Measurements from ENCODE around the gene PLA2G2F. TPM values are rescaled to one million over a fixed set of nuclear protein-coding genes. Genes with fewer than 3 reads are reported as not detected.

The PLA2G2F gene
- polyA plus RNA-seq, 3 donors from 2014 or later: not detected

- no peak for DNase-seq
- Mint-ChIP-seq H3K36me3 (peaks cover 0 to 4% (median 0%) of the 10 kb centered on the region in 3 donors), H3K27ac (no peak overlapping the region), H3K27me3 (ENCODE audit: low read depth in 3 of 3) (peaks cover 2 to 4% (median 4%) of the 10 kb centered on the region in 3 donors), H3K9me3 (peaks cover 0 to 2% (median 0%) of the 10 kb centered on the region in 6 donors), H3K4me3 (no peak overlapping the region), H3K4me1 (peaks cover 11 to 12% of the 10 kb centered on the region in 2 donors)
Measured at GRCh38 chr1:20179371-20180128, 40.4 kb downstream of the PLA2G2F start.

GRCh38 chr1:20180129-20180843 lies 41.2 kb downstream of the PLA2G2F start:
- peaks cover 0 to 2% (median 0%) of the 10 kb centered on the region in 6 donors for H3K9me3 Mint-ChIP-seq
- H3K27ac Mint-ChIP-seq: no peak overlapping the region
- H3K27me3 Mint-ChIP-seq (ENCODE audit: low read depth in 3 of 3): peaks cover 5 to 7% (median 7%) of the 10 kb centered on the region in 3 donors
- H3K4me1 Mint-ChIP-seq: peaks cover 18 to 19% of the 10 kb centered on the region in 2 donors
- DNase-seq: no peak
- no peak overlapping the region for H3K4me3 Mint-ChIP-seq
- peaks cover 0 to 4% (median 0%) of the 10 kb centered on the region in 3 donors for H3K36me3 Mint-ChIP-seq

- H3K4me3 Mint-ChIP-seq: no peak overlapping the region
- H3K9me3 Mint-ChIP-seq: peaks cover 0 to 2% (median 0%) of the 10 kb centered on the region in 6 donors
- peaks cover 0 to 4% (median 0%) of the 10 kb centered on the region in 3 donors for H3K36me3 Mint-ChIP-seq
- H3K27ac Mint-ChIP-seq: no peak overlapping the region
- no peak for DNase-seq
- H3K27me3 Mint-ChIP-seq (ENCODE audit: low read depth in 3 of 3): peaks cover 8 to 10% (median 8%) of the 10 kb centered on the region in 3 donors
- peaks cover 22 to 23% of the 10 kb centered on the region in 2 donors for H3K4me1 Mint-ChIP-seq
Measured at GRCh38 chr1:20180844-20181207, 41.7 kb downstream of the PLA2G2F start.

- Mint-ChIP-seq H3K27ac (no peak overlapping the region), H3K27me3 (ENCODE audit: low read depth in 3 of 3) (peaks cover 8 to 11% (median 10%) of the 10 kb centered on the region in 3 donors)
- DNase-seq: no peak
Measured at GRCh38 chr1:20182415-20182814, 43.3 kb downstream of the PLA2G2F start.

GRCh38 chr1:20183035-20183434 lies 43.9 kb downstream of the PLA2G2F start:
- H3K4me3 Mint-ChIP-seq: no peak overlapping the region
- peaks cover 8 to 11% (median 10%) of the 10 kb centered on the region in 3 donors for H3K27me3 Mint-ChIP-seq (ENCODE audit: low read depth in 3 of 3)
- H3K36me3 Mint-ChIP-seq: peaks cover 0 to 4% (median 0%) of the 10 kb centered on the region in 3 donors
- peaks cover 0 to 2% (median 0%) of the 10 kb centered on the region in 6 donors for H3K9me3 Mint-ChIP-seq
- peak overlapping the region in 1 of 6 donors; percentile 86 for H3K27ac Mint-ChIP-seq
- DNase-seq: no peak
- H3K4me1 Mint-ChIP-seq: peaks cover 41 to 43% of the 10 kb centered on the region in 2 donors

More at GRCh38 chr1:20182415-20182814, 43.3 kb downstream of the PLA2G2F start:
- peaks cover 0 to 4% (median 0%) of the 10 kb centered on the region in 3 donors for H3K36me3 Mint-ChIP-seq
- H3K9me3 Mint-ChIP-seq: peaks cover 0 to 2% (median 0%) of the 10 kb centered on the region in 6 donors
- H3K4me3 Mint-ChIP-seq: no peak overlapping the region
- H3K4me1 Mint-ChIP-seq: peaks cover 35 to 37% of the 10 kb centered on the region in 2 donors

GRCh38 chr1:20183616-20184271 lies 44.6 kb downstream of the PLA2G2F start:
- Mint-ChIP-seq H3K4me1 (peaks cover 47 to 50% of the 10 kb centered on the region in 2 donors), H3K36me3 (peaks cover 0 to 4% (median 0%) of the 10 kb centered on the region in 3 donors), H3K27me3 (ENCODE audit: low read depth in 3 of 3) (peaks cover 6 to 11% (median 10%) of the 10 kb centered on the region in 3 donors), H3K9me3 (peaks cover 0 to 2% (median 0%) of the 10 kb centered on the region in 6 donors), H3K27ac (peak overlapping the region in 4 of 6 donors; percentile 5 to 93 (median 57)), H3K4me3 (peak overlapping the region in 4 of 5 donors; percentile 11 to 60 (median 22))
- no peak for DNase-seq

GRCh38 chr1:20184481-20184900 lies 45.4 kb downstream of the PLA2G2F start:
- H3K4me3 Mint-ChIP-seq: peak overlapping the region; percentile 76 to 92 (median 78)
- peaks cover 47 to 55% of the 10 kb centered on the region in 2 donors for H3K4me1 Mint-ChIP-seq
- peaks cover 6 to 11% (median 10%) of the 10 kb centered on the region in 3 donors for H3K27me3 Mint-ChIP-seq (ENCODE audit: low read depth in 3 of 3)
- peaks cover 0 to 2% (median 0%) of the 10 kb centered on the region in 6 donors for H3K9me3 Mint-ChIP-seq
- peaks cover 0 to 4% (median 4%) of the 10 kb centered on the region in 3 donors for H3K36me3 Mint-ChIP-seq
- peak overlapping the region in 5 of 6 donors; percentile 83 to 93 (median 89) for H3K27ac Mint-ChIP-seq
- no peak for DNase-seq

- Mint-ChIP-seq H3K4me3 (peak overlapping the region; percentile 76 to 92 (median 78)), H3K27me3 (ENCODE audit: low read depth in 3 of 3) (peaks cover 6 to 13% (median 10%) of the 10 kb centered on the region in 3 donors), H3K9me3 (peaks cover 0 to 2% (median 0%) of the 10 kb centered on the region in 6 donors), H3K4me1 (peaks cover 47 to 55% of the 10 kb centered on the region in 2 donors), H3K27ac (peak overlapping the region; percentile 78 to 93 (median 88)), H3K36me3 (peaks cover 0 to 4% (median 4%) of the 10 kb centered on the region in 3 donors)
- DNase-seq: peak; percentile 49 to 64 (median 63)
Measured at GRCh38 chr1:20184997-20185833, 46.1 kb downstream of the PLA2G2F start.

GRCh38 chr1:20185834-20186782 lies 47.0 kb downstream of the PLA2G2F start, which contains the start of the genes PLA2G2C and UBXN10:
TSS of gene PLA2G2C (minus strand) at chr1:20186518. CDS start at chr1:20177363, 9,155 bp downstream.
TSS of gene UBXN10 (plus strand) at chr1:20186096. CDS start at chr1:20190562, 4,466 bp downstream.
- peaks cover 6 to 14% (median 10%) of the 10 kb centered on the region in 3 donors for H3K27me3 Mint-ChIP-seq (ENCODE audit: low read depth in 3 of 3)
- H3K4me1 Mint-ChIP-seq: peaks cover 47 to 55% of the 10 kb centered on the region in 2 donors
- peak within 1 kb of the TSS; percentile 78 to 92 (median 87) for H3K4me3 Mint-ChIP-seq
- peaks cover 0 to 4% (median 4%) of the 10 kb centered on the region in 3 donors for H3K36me3 Mint-ChIP-seq
- H3K9me3 Mint-ChIP-seq: peaks cover 0 to 2% (median 0%) of the 10 kb centered on the region in 6 donors
- DNase-seq: peak; percentile 54 to 72 (median 62)
- H3K27ac Mint-ChIP-seq: peak within 1 kb of the TSS; percentile 78 to 93 (median 88)

- Mint-ChIP-seq H3K36me3 (peaks cover 0 to 4% (median 4%) of the 10 kb centered on the region in 3 donors), H3K27me3 (ENCODE audit: low read depth in 3 of 3) (peaks cover 6 to 15% (median 10%) of the 10 kb centered on the region in 3 donors), H3K27ac (peak overlapping the region; percentile 58 to 93 (median 83)), H3K4me3 (peak overlapping the region; percentile 74 to 89 (median 83)), H3K4me1 (peaks cover 47 to 55% of the 10 kb centered on the region in 2 donors), H3K9me3 (peaks cover 0 to 2% (median 0%) of the 10 kb centered on the region in 6 donors)
- DNase-seq: peak in 2 of 3 donors; percentile 22 to 34
Measured at GRCh38 chr1:20187103-20187812, 48.1 kb downstream of the PLA2G2F start.
